C4-2B (cell line): ENCODE data around the gene CD27.
"Not testable (repeated sequence)": the region's sequence is repeated elsewhere in the genome, so short reads cannot be mapped to it uniquely, and the experiment has no call there.

Source experiments
- H3K27ac ChIP-seq: fragments of 450-650 bp; 2 replicates; pipeline ENCODE4 v1.5.1; 2017
- ZFX ChIP-seq: fragments of 450-650 bp; IDR thresholded peaks from 2 replicates; pipeline ENCODE4 v1.6.1; 2017
- TF ChIP-seq, protein P1 (sequence below): fragments of 450-650 bp; conservative IDR thresholded peaks from 2 replicates; pipeline ENCODE4 v1.5.1; 2017; ENCODE audit warnings: mild to moderate bottlenecking

CD27 gene

GRCh38 chr12:6492838-6493496, 48.2 kb downstream of the CD27 start, which contains the start of gene MRPL51:
TSS of gene MRPL51 (minus strand) at chr12:6493262. CDS start at chr12:6493136, 126 bp downstream.
- TF ChIP-seq ZFX, result no peak
- peak within 1 kb of the TSS; percentile 93 for H3K27ac ChIP-seq

DNA sequence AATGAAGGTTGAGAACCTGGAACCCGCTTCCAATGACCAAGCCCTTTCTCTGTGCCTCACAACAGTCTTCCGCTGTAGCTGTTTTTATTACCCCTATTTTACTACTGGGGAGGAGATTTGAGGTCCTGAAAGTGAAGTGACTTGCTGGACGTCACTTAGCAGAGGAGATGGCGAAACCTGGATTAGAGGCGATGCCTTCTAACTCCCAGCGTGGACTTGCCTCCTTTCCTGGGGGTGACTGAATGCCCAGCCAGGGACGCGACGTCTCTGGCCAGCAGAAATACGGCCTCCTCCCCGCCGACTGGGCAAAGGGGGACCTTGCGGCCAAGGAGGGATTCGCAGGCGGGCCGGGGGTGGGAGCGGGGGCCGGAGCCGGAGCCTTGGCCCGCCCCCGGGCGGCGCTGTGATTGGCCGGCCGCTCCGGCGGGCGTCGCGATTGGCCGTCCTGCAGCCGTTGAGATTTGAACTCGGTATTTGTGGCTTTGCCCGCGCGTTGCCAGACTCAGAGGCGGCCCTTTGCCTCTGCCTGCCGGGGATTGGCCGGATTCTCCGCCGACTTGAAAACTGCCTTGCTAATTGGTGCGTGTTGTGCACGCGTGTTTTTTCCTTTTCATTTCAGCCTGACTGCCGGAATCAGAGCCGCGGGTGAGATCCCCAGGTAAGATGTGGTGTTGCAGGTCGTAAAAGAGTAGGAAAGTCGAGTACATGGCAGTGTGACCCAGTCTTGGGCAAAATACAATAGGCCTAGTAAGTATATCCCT, 48.9 kb downstream of the CD27 start, which contains the start of gene NCAPD2:
TSS of gene NCAPD2 (plus strand) at position 606 of the 761 bp plus-strand sequence. CDS start 997 bp downstream, outside the sequence.
- TF ChIP-seq, protein P1, sequence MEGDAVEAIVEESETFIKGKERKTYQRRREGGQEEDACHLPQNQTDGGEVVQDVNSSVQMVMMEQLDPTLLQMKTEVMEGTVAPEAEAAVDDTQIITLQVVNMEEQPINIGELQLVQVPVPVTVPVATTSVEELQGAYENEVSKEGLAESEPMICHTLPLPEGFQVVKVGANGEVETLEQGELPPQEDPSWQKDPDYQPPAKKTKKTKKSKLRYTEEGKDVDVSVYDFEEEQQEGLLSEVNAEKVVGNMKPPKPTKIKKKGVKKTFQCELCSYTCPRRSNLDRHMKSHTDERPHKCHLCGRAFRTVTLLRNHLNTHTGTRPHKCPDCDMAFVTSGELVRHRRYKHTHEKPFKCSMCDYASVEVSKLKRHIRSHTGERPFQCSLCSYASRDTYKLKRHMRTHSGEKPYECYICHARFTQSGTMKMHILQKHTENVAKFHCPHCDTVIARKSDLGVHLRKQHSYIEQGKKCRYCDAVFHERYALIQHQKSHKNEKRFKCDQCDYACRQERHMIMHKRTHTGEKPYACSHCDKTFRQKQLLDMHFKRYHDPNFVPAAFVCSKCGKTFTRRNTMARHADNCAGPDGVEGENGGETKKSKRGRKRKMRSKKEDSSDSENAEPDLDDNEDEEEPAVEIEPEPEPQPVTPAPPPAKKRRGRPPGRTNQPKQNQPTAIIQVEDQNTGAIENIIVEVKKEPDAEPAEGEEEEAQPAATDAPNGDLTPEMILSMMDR, result no peak; the same call in 1 of the 2 replicates
- no peak for TF ChIP-seq ZFX
- peak within 1 kb of the TSS; percentile 93 for H3K27ac ChIP-seq

- H3K27ac ChIP-seq, result peak overlapping the region; percentile 93
- TF ChIP-seq, protein P1, result no peak
Measured at GRCh38 chr12:6494258-6494743, 49.5 kb downstream of the CD27 start.

- TF ChIP-seq ZFX, result no peak
- TF ChIP-seq, protein P1, result no peak
- no peak overlapping the region for H3K27ac ChIP-seq
Measured at GRCh38 chr12:6494968-6495367, 50.2 kb downstream of the CD27 start.

DNA sequence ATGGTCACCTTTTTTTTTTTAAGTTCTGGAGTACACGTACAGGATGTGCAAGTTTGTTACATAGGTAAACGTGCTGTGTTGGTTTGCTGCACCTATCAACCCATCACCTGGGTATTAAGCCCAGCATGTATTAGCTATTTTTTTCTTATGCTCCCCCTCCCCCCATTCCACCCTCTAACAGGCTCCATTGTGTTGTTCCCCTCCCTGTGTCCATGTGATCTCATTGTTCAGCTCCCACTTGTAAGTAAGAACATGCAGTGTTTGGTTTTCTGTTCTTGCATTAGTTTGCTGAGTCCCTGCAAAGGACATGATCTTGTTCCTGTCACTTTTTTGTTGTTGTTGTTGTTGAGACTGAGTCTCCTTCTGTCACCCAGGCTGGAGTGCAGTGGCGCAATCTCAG, 52.5 kb downstream of the CD27 start:
- not testable (repeated sequence) for H3K27ac ChIP-seq

DNA sequence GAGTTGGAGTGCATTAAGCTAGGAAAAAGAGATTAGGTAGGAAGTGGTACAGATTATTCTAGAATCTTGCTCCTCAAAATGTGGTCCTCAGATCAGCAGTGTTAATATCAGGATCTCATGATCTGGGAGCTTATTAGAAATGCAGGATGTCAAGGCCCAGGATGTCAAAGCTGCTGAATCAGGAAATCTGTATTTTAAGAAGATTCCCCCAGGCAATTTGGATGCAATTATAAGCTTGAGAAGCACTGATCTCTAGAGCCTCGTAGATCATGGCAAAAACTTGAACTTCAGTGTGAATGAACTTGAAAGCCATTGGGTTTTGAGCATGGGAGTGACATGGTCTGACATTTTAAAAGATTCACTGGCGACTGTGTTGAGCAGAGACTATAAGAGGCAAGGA, 55.7 kb downstream of the CD27 start:
- H3K27ac ChIP-seq, result no peak overlapping the region
- no peak for TF ChIP-seq ZFX
